Activated CD8-positive, alpha-beta memory T cell treated with anti-CD3 and anti-CD28 coated beads, Interleukin-2, amount 50 U/mL, for 48 hours (primary cell): Measurements from ENCODE around the gene ZNF135.

Source experiments
- DNase-seq: peaks from one replicate; pipeline ENCODE4 v3.0.0-alpha.2; 2020

The ZNF135 gene

DNA sequence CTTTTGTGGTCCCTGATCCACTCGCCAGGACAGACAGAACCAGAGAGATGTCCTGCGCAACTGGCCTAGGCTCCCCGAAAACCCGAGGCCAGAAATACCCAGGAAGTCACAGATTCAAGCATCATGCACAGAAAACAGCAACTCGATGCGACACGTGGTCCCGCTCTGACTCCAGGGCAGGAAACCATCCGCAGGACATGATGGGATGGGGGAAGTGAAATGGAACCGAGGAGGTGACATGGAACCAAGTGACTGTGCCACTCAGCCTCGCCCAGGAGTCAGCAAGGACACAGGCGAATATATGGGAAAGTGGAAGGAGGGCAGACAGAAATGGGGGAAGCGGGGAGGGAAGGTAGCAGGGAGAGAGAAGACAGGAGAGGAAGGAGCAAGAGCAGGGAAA, 37.8 kb downstream of the ZNF135 start:
- no peak for DNase-seq

DNA sequence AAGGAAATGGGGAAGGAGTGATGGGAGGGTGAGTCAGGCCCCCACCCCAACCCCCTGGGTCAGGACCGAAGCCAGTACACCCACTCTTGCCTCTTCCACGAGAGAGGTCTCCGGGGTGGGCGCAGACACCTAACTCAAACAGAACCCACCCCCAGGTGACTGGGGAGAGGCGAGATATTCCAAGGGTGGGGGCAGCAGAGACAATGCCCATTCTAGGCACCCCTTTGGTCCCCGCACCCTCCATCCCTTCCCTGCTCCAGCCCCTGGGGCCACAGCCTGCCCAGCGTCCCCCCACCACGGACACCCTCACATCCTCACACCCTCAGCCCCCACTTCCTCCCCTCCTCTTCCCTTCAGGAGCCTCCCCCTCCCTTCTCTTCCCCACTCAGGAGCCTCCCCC, 38.3 kb downstream of the ZNF135 start:
- no peak for DNase-seq

DNA sequence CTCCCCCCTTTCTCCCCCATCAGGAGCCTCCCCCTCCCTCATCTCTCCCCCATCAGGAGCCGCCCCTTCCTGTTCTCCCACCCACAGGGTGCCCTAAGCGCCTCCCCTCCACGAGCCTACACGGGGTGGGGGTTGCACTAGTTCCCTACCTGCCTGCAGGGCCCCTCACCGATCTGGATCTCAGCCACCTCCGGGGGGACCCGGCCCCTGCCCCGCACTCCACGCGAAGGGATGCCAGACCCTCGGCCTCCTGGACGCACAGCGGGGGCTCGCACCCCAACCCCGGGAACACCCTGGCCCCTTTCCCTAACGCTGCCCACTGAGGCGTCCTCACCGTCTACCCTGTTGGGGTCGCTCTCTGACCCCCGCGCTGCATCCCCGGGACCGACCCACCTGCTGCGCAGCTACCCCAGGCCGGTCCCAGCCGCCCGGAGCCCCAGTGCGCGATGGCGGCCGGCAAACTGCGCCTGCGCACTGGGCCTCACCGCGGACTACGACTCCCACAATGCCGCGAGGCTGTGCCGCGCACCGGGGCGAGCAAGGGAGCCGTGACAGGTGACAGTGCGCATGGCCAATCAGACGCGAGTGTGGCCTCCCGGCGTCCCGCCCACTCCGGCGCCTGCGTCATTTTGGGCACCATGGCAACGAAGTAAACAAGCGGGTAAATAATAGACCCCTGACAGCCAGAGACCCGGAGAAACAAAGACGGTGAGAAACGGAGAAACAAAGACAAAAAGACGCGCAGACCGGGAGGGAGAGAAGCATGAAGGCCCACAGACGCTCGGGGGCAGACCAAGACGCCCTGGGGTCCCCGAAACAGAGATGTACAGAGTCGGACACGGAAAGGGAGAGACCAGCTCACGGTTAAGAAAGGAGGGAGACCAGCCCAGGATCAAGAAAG, 38.9 kb downstream of the ZNF135 start, which contains the start of gene ZSCAN18:
ZSCAN18 (minus strand) TSS at position 451 of the 901 bp plus-strand sequence. CDS start 7,964 bp downstream, outside the sequence.
- peak; percentile 96 for DNase-seq

DNA sequence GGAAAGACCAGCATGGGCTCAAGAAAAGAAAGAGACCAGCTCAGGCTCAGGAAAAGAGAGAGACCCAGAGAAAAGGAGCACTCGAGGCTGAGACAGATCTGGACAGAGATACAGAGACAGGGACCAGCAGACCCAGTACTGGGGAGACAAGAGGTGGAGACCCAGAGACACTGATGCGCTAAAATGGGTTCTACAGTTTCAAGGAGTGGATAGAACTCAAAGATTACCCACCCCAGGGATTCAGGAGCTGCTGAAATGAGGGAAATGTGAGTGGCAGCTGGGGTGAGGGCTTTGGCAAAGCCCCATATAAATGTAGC, 39.6 kb downstream of the ZNF135 start:
- no peak for DNase-seq

DNA sequence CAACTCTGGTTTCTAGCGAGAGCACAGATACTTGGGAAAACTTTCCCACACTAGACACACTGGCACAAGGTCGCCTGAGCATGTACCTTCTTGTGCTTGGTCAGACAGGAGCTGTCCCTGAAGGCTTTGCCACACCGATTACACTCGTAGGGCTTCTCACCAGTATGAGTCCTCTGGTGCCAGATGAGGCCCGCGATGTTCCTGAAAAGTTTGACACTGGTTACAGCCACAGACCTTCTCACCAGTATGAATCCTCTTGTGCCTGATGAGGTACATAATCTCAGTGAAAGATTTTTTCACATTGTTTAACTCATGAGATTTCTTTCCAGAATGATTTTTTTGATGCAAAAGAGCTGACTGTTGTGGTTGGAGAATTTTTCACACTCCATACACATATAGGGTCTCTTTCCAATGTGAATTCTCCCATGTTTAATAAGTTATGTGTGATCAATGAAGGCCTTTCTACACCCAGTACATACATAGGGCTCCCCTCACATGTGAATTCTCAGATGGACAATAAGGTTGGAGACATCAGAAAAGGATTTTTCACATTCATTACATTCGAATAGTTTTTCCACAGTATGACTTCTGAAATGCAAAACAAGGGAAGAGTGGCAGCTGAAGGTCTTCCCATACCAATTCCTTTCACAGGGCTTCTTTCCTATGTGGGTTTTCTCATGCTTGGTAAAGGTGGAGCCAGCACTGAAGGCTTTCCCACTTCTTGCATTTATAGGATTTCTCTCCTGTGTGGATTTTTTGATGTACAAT, 48.9 kb downstream of the ZNF135 start:
- DNase-seq = no peak

DNA sequence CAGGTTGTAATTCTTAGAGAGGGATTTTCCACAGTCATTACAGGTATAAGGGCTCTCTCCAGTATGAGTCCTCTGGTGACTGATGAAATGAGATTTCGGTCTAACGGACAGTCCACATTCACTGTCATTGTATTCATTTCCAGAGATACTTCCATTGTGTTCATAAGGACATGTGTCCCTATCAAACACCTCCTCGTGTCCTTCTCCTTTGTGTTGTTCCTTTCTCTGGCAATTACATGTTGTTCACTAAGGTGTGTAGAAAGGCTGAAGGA, 49.4 kb downstream of the ZNF135 start:
- DNase-seq = no peak

DNA sequence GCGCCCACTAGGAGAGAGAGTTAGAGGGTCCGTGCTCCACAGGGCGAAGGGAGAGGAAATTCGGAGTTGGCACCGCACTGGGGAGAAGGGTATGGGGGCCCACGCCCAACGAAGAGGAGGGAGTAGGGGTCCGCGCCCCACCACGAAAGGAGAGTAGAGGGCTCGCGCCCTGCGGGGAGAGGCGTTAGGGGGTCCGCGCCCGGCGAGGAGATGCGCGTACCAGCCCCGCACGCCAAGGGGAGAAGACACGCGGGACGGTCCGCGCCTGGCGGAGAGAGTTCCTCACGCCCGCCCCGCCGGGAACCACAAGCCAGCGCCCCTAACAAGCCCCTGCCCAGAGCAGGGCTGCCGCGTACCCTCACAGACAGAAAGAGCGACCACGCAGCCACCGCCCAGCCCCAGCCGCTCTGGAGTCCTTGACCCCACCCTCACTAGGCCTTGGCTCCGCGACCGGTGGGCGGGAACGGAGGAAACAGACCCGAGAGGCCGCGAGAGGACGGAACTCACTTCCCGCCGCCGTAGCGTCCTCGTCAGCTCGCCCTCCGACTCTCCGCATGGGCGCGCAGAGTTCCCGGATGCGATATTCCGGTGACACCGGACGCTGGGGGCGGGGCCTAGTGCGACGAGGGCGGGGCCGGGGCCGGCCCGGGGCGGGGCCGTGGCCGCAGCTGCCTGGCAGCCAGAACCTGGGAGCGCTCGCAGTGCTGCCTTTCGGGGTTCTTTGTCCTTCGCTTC, 58.9 kb downstream of the ZNF135 start:
- DNase-seq = no peak

DNA sequence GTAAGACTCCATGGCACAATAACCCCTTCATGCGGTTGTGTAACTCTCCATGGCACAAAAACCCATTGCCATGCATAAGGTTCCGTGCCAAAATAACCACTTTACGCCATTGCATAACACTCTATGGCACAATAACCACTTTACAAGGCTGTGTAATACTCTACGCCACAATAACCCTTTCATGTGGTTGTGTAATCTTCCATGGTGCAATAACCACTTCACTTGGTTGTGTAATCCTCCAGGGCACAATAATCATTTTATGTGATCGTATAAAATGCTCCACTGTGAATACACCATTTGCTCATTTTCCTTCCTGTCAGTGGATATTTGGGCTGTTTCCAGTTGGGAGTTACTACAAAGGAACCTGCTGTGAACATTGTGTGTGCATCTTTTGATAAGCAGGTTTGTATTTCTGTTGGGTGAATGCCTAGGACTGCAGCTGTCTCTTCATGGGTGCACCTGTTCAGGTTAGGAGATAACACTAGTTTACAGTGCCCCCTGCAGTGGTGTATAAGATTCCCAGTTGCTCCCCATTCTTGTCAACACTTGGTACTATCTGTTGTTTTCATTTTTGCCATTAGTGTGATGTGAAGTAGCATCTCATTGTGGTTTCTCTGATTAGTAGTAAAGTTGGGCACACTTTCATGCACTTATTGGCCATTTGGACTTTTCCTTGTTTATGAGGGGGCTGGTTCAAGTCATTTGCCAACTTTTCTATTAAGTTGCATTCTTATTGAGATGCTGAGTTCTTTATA, 60.1 kb downstream of the ZNF135 start:
- no peak for DNase-seq
